Measurements from ENCODE around the gene BCL2L11. TPM values are rescaled to one million over a fixed set of nuclear protein-coding genes. Genes with fewer than 3 reads are reported as not detected.

BCL2L11 gene
- total and polyA plus RNA-seq, 9 of the 15 experiments (the other 6 are each of a cell fraction or from before 2014, with no cell fraction given), result 2.2 to 18.8 (median 5.0) TPM

GRCh38 chr2:111127351-111127750, 6.6 kb downstream of the BCL2L11 start (continued):
- TF ChIP-seq EGR1 (conservative IDR thresholded peaks at IDR 0.05) (no peak), ZNF398 (CRISPR knock-in tag; IDR thresholded peaks at IDR 0.05) (no peak), HNRNPL (IDR thresholded peaks at IDR 0.05; ENCODE audit: low read depth, low read length) (no peak), NFIC (IDR thresholded peaks at IDR 0.05) (no peak), FOXP1 (CRISPR knock-in tag; IDR thresholded peaks at IDR 0.05) (no peak)

- BruUV-seq (replicated peaks), result no TSS peak
- TF ChIP-seq ZNF239 (CRISPR knock-in tag; IDR thresholded peaks at IDR 0.05) (no peak), HDAC2 (IDR thresholded peaks at IDR 0.05) (no peak), MEF2D (tag; conservative IDR thresholded peaks at IDR 0.05; ENCODE audit: low read depth) (no peak)
- Histone ChIP-seq H3K27ac (ENCODE audit: extremely low read depth, low read depth, low read length) (no peak overlapping the region), H3K4me3 (no peak overlapping the region), H3K9me1 (ENCODE audit: control insufficient read depth, insufficient read depth, low read length) (no peaks in the 10 kb centered on the region), H3K4me1 (replicated peaks in 1 of 2; ENCODE audit: control insufficient read depth in 2 of 2, insufficient read depth in 2 of 2, low read length in 2 of 2) (peaks cover 3 to 6% of the 10 kb centered on the region in 2 experiments; a peak in 3 of 5 replicates), H3K4me2 (ENCODE audit: insufficient read depth, low read length) (no peak overlapping the region), H3K9ac (ENCODE audit: insufficient read depth in 1 of 2, low read depth in 2 of 2, low read length in 2 of 2) (no peak overlapping the region), H4K20me1 (replicated peaks; ENCODE audit: control insufficient read depth, insufficient read depth, low read length) (peaks cover 3% of the 10 kb centered on the region), H3K27me3 (ENCODE audit: control insufficient read depth in 2 of 2, insufficient read depth in 2 of 2, low read length in 2 of 2) (no peaks in the 10 kb centered on the region), H2AFZ (ENCODE audit: low read depth, low read length) (no peak overlapping the region), H3K79me2 (ENCODE audit: control insufficient read depth, insufficient read depth, low read length) (peaks cover 42% of the 10 kb centered on the region), H3K36me3 (ENCODE audit: control insufficient read depth, insufficient read depth, low read length) (peaks cover 83% of the 10 kb centered on the region), H3K9me3 (replicated peaks; ENCODE audit: control insufficient read depth, insufficient read depth, low read depth, low read length) (no peaks in the 10 kb centered on the region)
- FAIRE-seq, result no peak
- CTCF ChIA-PET (ENCODE audit: low intra/inter-chr PET ratio), result no interaction called here
- POLR2A ChIA-PET, result interaction anchor here (1.0 kb wide), 1 partner anchor 7 kb away, joined by 4 read pairs; the partner anchor contains the start of gene BCL2L11
- no peak for DNase-seq (ENCODE audit: extremely low read depth in 1 of 4, low spot score in 3 of 4)
- WGBS (ENCODE audit: insufficient coverage, low coverage, missing lambda C conversion rate), result 94% methylated on average over 2 of the region's 2 CpGs
- in situ Hi-C loops (cut with MboI) (no loop called here), intact Hi-C loops (cut with micrococcal nuclease) (no loop called here)
- no peak for ATAC-seq
Observed at GRCh38 chr2:111128096-111128495, 7.4 kb downstream of the BCL2L11 start.
